Breast epithelium (tissue), 3 donors: ENCODE data around the gene DAB2IP.

Experiments
- CTCF ChIP-seq, 3 donors: fragments of 450-650 bp; IDR thresholded peaks; one replicate each; pipeline ENCODE4 v1.5.1; 2016 to 2017; ENCODE audit warnings: antibody characterized with exemption in 3 of 3, mild to moderate bottlenecking in 3 of 3, moderate library complexity in 3 of 3
- POLR2A ChIP-seq: fragments of 450-650 bp; IDR thresholded peaks from one replicate; pipeline ENCODE4 v1.6.1; 2016; ENCODE audit warnings: antibody characterized with exemption, mild to moderate bottlenecking, moderate library complexity

GRCh38 chr9:121783111-121783510, 131.7 kb downstream of the DAB2IP start:
- TF ChIP-seq CTCF (IDR thresholded peaks at IDR 0.05) (no peak), POLR2A (no peak)
